K562 (cell line): Measurements from ENCODE around the gene TBP. TPM values are rescaled to one million over a fixed set of nuclear protein-coding genes. Genes with fewer than 3 reads are reported as not detected.
"Not testable (repeated sequence)": the region's sequence is repeated elsewhere in the genome, so short reads cannot be mapped to it uniquely, and the experiment has no call there.

Experiments used
- ATAC-seq: fragments of 200-7000 bp; cut with Tn5 transposase; 3 replicates; pipeline ENCODE4 v1.9.1; 2020; ENCODE audit warnings: moderate library complexity
- BruUV-seq: library from RNA; stranded (reverse); fragments of 400-500 nt; replicated peaks from 2 replicates; lab custom pipeline; 2021; lab: Mats Ljungman, UMichigan
- CTCF ChIA-PET: fragments of 300-600 bp; formaldehyde crosslinking; extraction: SDS; loops from one replicate; lab custom pipeline; 2021; ENCODE audit warnings: low intra/inter-chr PET ratio; lab: Yijun Ruan, JAX
- POLR2A ChIA-PET: fragments of 300-600, 350-650 bp; sonication (Branson Sonifier 250); formaldehyde crosslinking; extraction: SDS; loops from one replicate; lab custom pipeline; 2021; ENCODE audit warnings: antibody characterized with exemption, inconsistent platforms; lab: Yijun Ruan, JAX
- DNase-seq, 4 experiments: peaks; one replicate each; pipeline versions ENCODE4 v3.0.0 to v3.0.0-alpha.2; 2011 to 2018; ENCODE audit warnings: low spot score in 3 of 4, mixed read lengths in 3 of 4; ENCODE audit errors: extremely low read depth in 1 of 4
- FAIRE-seq: peaks from 2 replicates; lab custom pipeline; 2011; peaks lifted over from hg19 to GRCh38; lab: Jason Lieb, UNC
- H2AFZ ChIP-seq: 2 replicates; pipeline ENCODE4 v1.6.0; 2011; ENCODE audit warnings: low read depth, low read length, control low read depth, inconsistent platforms
- H3K27ac ChIP-seq: fragments of 200-600 bp; 3 replicates; pipeline ENCODE4 v1.8.0; 2011; ENCODE audit warnings: low read depth, mild to moderate bottlenecking, control low read depth, inconsistent platforms, low read length, moderate library complexity, mixed read lengths; ENCODE audit errors: extremely low read depth
- H3K27me3 ChIP-seq, 2 experiments: fragments of 300-600 bp in 1 of 2; 2 replicates in 1 of 2; 3 replicates in 1 of 2; pipeline versions ENCODE4 v1.6.0 to v1.8.0; 2011; ENCODE audit warnings: inconsistent platforms in 2 of 2, low read length in 2 of 2, mild to moderate bottlenecking in 1 of 2, mixed read lengths in 1 of 2, moderate library complexity in 1 of 2; ENCODE audit not compliant: control insufficient read depth in 2 of 2, insufficient read depth in 2 of 2
- H3K36me3 ChIP-seq: fragments of 300-600 bp; 3 replicates; pipeline ENCODE4 v1.8.0; 2011; ENCODE audit warnings: mild to moderate bottlenecking, low read length, inconsistent platforms; ENCODE audit not compliant: control insufficient read depth, insufficient read depth
- H3K4me1 ChIP-seq, 2 experiments: fragments of 200-600 bp in 1 of 2; replicated peaks in 1 of 2; 2 replicates in 1 of 2; 3 replicates in 1 of 2; pipeline versions ENCODE4 v1.5.1 to v1.8.0; 2011; ENCODE audit warnings: inconsistent platforms in 2 of 2, low read length in 2 of 2, mild to moderate bottlenecking in 1 of 2, mixed read lengths in 1 of 2, moderate library complexity in 1 of 2; ENCODE audit not compliant: control insufficient read depth in 2 of 2, insufficient read depth in 2 of 2
- H3K4me2 ChIP-seq: 2 replicates; pipeline ENCODE4 v1.6.1; 2011; ENCODE audit warnings: low read length, control low read depth, inconsistent platforms, mixed read lengths; ENCODE audit not compliant: insufficient read depth
- H3K4me3 ChIP-seq: fragments of 200-600 bp; sonication (generic), shearing (Covaris generic); 2 replicates; pipeline ENCODE4 v1.5.1; 2016; ENCODE audit warnings: control low read depth, inconsistent platforms
- H3K79me2 ChIP-seq: fragments of 200-600 bp; 3 replicates; pipeline ENCODE4 v1.8.0; 2011; ENCODE audit warnings: low read length, inconsistent platforms; ENCODE audit not compliant: control insufficient read depth, insufficient read depth
- H3K9ac ChIP-seq, 2 experiments: 2 replicates each; pipeline versions ENCODE4 v1.6.0 to v1.6.1; 2011; ENCODE audit warnings: low read depth in 2 of 2, low read length in 2 of 2, control low read depth in 1 of 2, inconsistent platforms in 1 of 2, mild to moderate bottlenecking in 1 of 2, mixed read lengths in 1 of 2; ENCODE audit not compliant: insufficient read depth in 1 of 2
- H3K9me1 ChIP-seq: one replicate; pipeline ENCODE4 v1.6.0; 2011; ENCODE audit warnings: inconsistent platforms, mild to moderate bottlenecking, low read length, moderate library complexity; ENCODE audit not compliant: control insufficient read depth, insufficient read depth
- H3K9me3 ChIP-seq: replicated peaks from 2 replicates; pipeline ENCODE4 v1.5.1; 2011; ENCODE audit warnings: low read depth, low read length, inconsistent platforms; ENCODE audit not compliant: control insufficient read depth, insufficient read depth
- H4K20me1 ChIP-seq: replicated peaks from 2 replicates; pipeline ENCODE4 v1.6.1; 2011; ENCODE audit warnings: low read length, inconsistent platforms, mixed read lengths; ENCODE audit not compliant: control insufficient read depth, insufficient read depth
- MAFG ChIP-seq: fragments of 450-650 bp; conservative IDR thresholded peaks from 2 replicates; pipeline ENCODE4 v1.6.1; 2016; ENCODE audit warnings: missing genetic modification characterization, missing compliant biosample characterization
- MLLT1 ChIP-seq, 2 experiments: fragments of 450-650 bp; IDR thresholded peaks; 2 replicates each; pipeline ENCODE4 v1.6.1; 2016
- NFRKB ChIP-seq: fragments of 450-650 bp; IDR thresholded peaks from 2 replicates; pipeline ENCODE4 v1.6.1; 2016; ENCODE audit warnings: low read depth
- TAF9B ChIP-seq: fragments of 450-650 bp; IDR thresholded peaks from 2 replicates; pipeline ENCODE4 v1.6.1; 2018; ENCODE audit warnings: mild to moderate bottlenecking; ENCODE audit not compliant: partially characterized antibody
- ZNF316 ChIP-seq: fragments of 450-650 bp; IDR thresholded peaks from 2 replicates; pipeline ENCODE4 v1.6.1; 2016
- ZNF512 ChIP-seq: IDR thresholded peaks from 2 replicates; pipeline ENCODE4 v1.6.1; 2016; ENCODE audit warnings: missing genetic modification characterization, missing compliant biosample characterization
- ZNF592 ChIP-seq: fragments of 450-650 bp; IDR thresholded peaks from 2 replicates; pipeline ENCODE4 v1.6.1; 2017; ENCODE audit warnings: antibody characterized with exemption, mild to moderate bottlenecking
- WGBS: fragments of 100-300 bp; shearing (Covaris generic); methylation state at CpG from one replicate; pipeline ENCODE4 v1.1.6; 2016; ENCODE audit warnings: low coverage, mixed read lengths; ENCODE audit not compliant: insufficient coverage; ENCODE audit errors: missing lambda C conversion rate; 5-methylcytosine and 5-hydroxymethylcytosine counted together
- in situ Hi-C: fragments of 300-500 bp; cut with MboI; formaldehyde crosslinking; loops from 4 replicates; pipeline ENCODE4 v1.15.0; 2018; ENCODE audit warnings: inconsistent platforms, mixed read lengths
- intact Hi-C: fragments of 100-400 bp; cut with micrococcal nuclease; formaldehyde crosslinking; loops from 2 replicates; pipeline ENCODE4 v1.14.2; 2022
- polyA plus RNA-seq, 8 experiments: library from polyadenylated mRNA; depleted of rRNA in 4 of 8; stranded (reverse) in 5 of 8; unstranded in 3 of 8; fragments of >200 nt; fragmentation: Nextera tagmentation in 2 of 8; fragmentation: Illumina TruSeq in 1 of 8; extraction: Ambion mirVana in 2 of 8; extraction: Trizol in 1 of 8; gene quantifications; 2 replicates each; pipeline versions ENCODE4 v1.2.1 to v1.2.3, GENCODE V29; 2011 to 2014; ENCODE audit warnings: inconsistent platforms in 1 of 8, missing spikeins in 1 of 8
- total RNA-seq, 7 experiments: library from RNA; depleted of rRNA in 6 of 7; stranded (reverse); fragments of >200 nt in 6 of 7; fragmentation: Illumina TruSeq in 2 of 7; extraction: Trizol in 2 of 7; gene quantifications; 2 replicates each; pipeline versions ENCODE4 v1.2.1 to v1.2.3, GENCODE V29; 2011 to 2021; ENCODE audit warnings: low replicate concordance in 1 of 7

The TBP gene
- total and polyA plus RNA-seq, 9 of the 15 experiments (the other 6 are each of a cell fraction or from before 2014, with no cell fraction given): 28.5 to 86.1 (median 39.5) TPM

GRCh38 chr6:170612256-170612804 lies 58.2 kb downstream of the TBP start (continued):
- peak; percentile 73; the same call in 1 of the 2 replicates for TF ChIP-seq ZNF592
- TF ChIP-seq, all 486 proteins: peak for 56; not testable (repeated sequence) for 430

- DNase-seq, H2AFZ ChIP-seq, FAIRE-seq, intact Hi-C loops, POLR2A ChIA-PET, H3K4me2 ChIP-seq, in situ Hi-C loops, CTCF ChIA-PET, H3K9me3 ChIP-seq, ATAC-seq, H3K9me1 ChIP-seq, H3K27me3 ChIP-seq, H3K79me2 ChIP-seq, H3K4me1 ChIP-seq, H4K20me1 ChIP-seq, H3K36me3 ChIP-seq: not testable (repeated sequence)
- Histone ChIP-seq H3K9ac (peak overlapping the region in 1 of 2 experiments; percentile 62; a peak in 2 of 4 replicates), H3K27ac (peak overlapping the region; percentile 66; the same call in 1 of the 3 replicates), H3K4me3 (peak overlapping the region; percentile 28)
- TSS peak; percentile 87 for BruUV-seq
- no CpG with 5 or more reads among the region's 1 CpG for WGBS
- peak; percentile 55 to 63; a peak in 1 of 4 replicates for TF ChIP-seq MLLT1 (IDR thresholded peaks at IDR 0.05)
- 0 out of 2 replicates have a peak, but pooled peaks have one; percentile 30 for TF ChIP-seq ZNF592
- TF ChIP-seq ZNF316: peak; percentile 55; the same call in 1 of the 2 replicates
- 0 out of 2 replicates have a peak, but pooled peaks have one; percentile 17 for TF ChIP-seq ZNF512 (tag)
- TF ChIP-seq TAF9B: peak; percentile 25
- peak; percentile 63 for TF ChIP-seq MAFG (tag)
- TF ChIP-seq NFRKB: peak; percentile 83; the same call in 1 of the 2 replicates
Measured at GRCh38 chr6:170616020-170616554, 61.9 kb downstream of the TBP start.
